Erythroblast (primary cell): Measurements from ENCODE around the gene SLC12A5.

Experiments
- GATA1 ChIP-seq: IDR thresholded peaks from 2 replicates; pipeline ENCODE4 v1.6.1; 2011; ENCODE audit warnings: low read depth, mild to moderate bottlenecking, control low read depth, low read length, moderate library complexity
- POLR2A ChIP-seq: IDR thresholded peaks from 2 replicates; pipeline ENCODE4 v1.6.1; 2011; ENCODE audit warnings: mild to moderate bottlenecking, low read length

- TF ChIP-seq POLR2A (no peak), GATA1 (no peak)
Observed at GRCh38 chr20:46071573-46071972, 42.6 kb downstream of the SLC12A5 start.
